Calu3 (cell line): Measurements from ENCODE around the gene CLEC3B. TPM values are rescaled to one million over a fixed set of nuclear protein-coding genes. Genes with fewer than 3 reads are reported as not detected.
A peak's percentile ranks its signal among the peaks of the same experiment; 100 is the strongest.

Experiments
- Bru-seq: library from RNA; stranded (reverse); fragments of 400-500 nt; gene quantifications from one replicate; lab custom pipeline; 2021; lab: Mats Ljungman, UMichigan
- BruChase-seq, 2 experiments: library from RNA; stranded (reverse); fragments of 400-500 nt; gene quantifications; one replicate each; lab custom pipeline; 2021; lab: Mats Ljungman, UMichigan
- BruUV-seq: library from RNA; stranded (reverse); fragments of 400-500 nt; replicated peaks from 2 replicates; lab custom pipeline; 2021; lab: Mats Ljungman, UMichigan
- CTCF ChIA-PET: fragments of 300-600 bp; sonication (Branson Sonifier 250); formaldehyde crosslinking; loops from one replicate; lab custom pipeline; 2022; ENCODE audit warnings: antibody characterized with exemption; lab: Charles Lee
- DNase-seq: peaks from one replicate; pipeline ENCODE4 v3.0.0; 2022
- H3K27ac Mint-ChIP-seq: one replicate; pipeline ENCODE4 v1.8.0; 2022; ENCODE audit warnings: mixed read lengths; ENCODE audit not compliant: unreplicated experiment
- H3K27me3 Mint-ChIP-seq: one replicate; pipeline ENCODE4 v1.8.0; 2022; ENCODE audit warnings: mixed read lengths; ENCODE audit not compliant: unreplicated experiment
- H3K36me3 Mint-ChIP-seq: one replicate; pipeline ENCODE4 v1.8.0; 2022; ENCODE audit warnings: mild to moderate bottlenecking, moderate library complexity, mixed read lengths; ENCODE audit not compliant: insufficient read depth, unreplicated experiment
- H3K4me1 Mint-ChIP-seq: one replicate; pipeline ENCODE4 v1.8.0; 2022; ENCODE audit warnings: mild to moderate bottlenecking, low read depth, mixed read lengths; ENCODE audit not compliant: unreplicated experiment
- H3K4me3 Mint-ChIP-seq: one replicate; pipeline ENCODE4 v1.8.0; 2022; ENCODE audit warnings: mild to moderate bottlenecking, low read depth, moderate library complexity, mixed read lengths; ENCODE audit not compliant: unreplicated experiment
- H3K9me3 Mint-ChIP-seq: one replicate; pipeline ENCODE4 v1.8.0; 2022; ENCODE audit warnings: low read depth, mixed read lengths; ENCODE audit not compliant: unreplicated experiment
- intact Hi-C: fragments of 100-400 bp; cut with micrococcal nuclease; formaldehyde crosslinking; loops from one replicate; pipeline ENCODE4 v1.10.0; 2022; ENCODE audit not compliant: unreplicated experiment
- long read RNA-seq: library from polyadenylated mRNA; stranded (forward); transcript quantifications from one replicate; pipeline ENCODE4 v2.0.0, GENCODE V29; 2022
- total RNA-seq: library from RNA; stranded (reverse); gene quantifications from 2 replicates; pipeline ENCODE4 v1.2.3, GENCODE V29; 2022
- TF ChIP-seq, protein P1 (sequence below): fragments of 200-600 bp; IDR thresholded peaks from one replicate; pipeline ENCODE4 v1.8.0; 2022; ENCODE audit warnings: antibody characterized with exemption; ENCODE audit not compliant: unreplicated experiment

CLEC3B gene, protein sequence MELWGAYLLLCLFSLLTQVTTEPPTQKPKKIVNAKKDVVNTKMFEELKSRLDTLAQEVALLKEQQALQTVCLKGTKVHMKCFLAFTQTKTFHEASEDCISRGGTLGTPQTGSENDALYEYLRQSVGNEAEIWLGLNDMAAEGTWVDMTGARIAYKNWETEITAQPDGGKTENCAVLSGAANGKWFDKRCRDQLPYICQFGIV
- total RNA-seq (not detected in 2 replicates), Bru-seq, nascent RNA (percentile 39 among the genes with signal in this experiment), BruChase-seq, experiment 1, labeled RNA remaining after a 6-hour chase (percentile 47 among the genes with signal in this experiment), BruChase-seq, experiment 2, labeled RNA remaining after a 2-hour chase (percentile 47 among the genes with signal in this experiment)
- long read RNA-seq: 0 reads

DNA sequence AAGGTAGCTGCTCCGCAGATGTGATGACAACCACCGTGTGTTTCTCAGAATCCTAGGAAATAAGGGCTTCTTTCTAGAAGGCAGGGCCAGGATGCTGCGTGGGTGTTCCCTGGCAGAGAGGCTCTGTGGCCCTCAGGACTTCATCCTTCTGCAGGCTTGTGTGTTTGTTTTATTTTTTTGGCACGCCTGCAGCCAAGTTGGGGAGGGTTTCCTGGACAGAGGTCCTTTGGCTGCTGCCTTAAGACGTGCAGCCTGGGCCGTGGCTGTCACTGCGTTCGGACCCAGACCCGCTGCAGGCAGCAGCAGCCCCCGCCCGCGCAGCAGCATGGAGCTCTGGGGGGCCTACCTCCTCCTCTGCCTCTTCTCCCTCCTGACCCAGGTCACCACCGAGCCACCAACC is at the start of gene CLEC3B:
TSS of gene CLEC3B (plus strand) at position 266 of the 400 bp plus-strand sequence. CDS start at position 326, 60 bp downstream.
- DNase-seq: no peak
- Mint-ChIP-seq H3K27me3 (peaks cover 13% of the 10 kb centered on the region), H3K27ac (no peak within 1 kb of the TSS), H3K9me3 (no peaks in the 10 kb centered on the region), H3K4me1 (peaks cover 13% of the 10 kb centered on the region), H3K36me3 (peaks cover 7% of the 10 kb centered on the region), H3K4me3 (no peak within 1 kb of the TSS)
- TF ChIP-seq, protein P1, sequence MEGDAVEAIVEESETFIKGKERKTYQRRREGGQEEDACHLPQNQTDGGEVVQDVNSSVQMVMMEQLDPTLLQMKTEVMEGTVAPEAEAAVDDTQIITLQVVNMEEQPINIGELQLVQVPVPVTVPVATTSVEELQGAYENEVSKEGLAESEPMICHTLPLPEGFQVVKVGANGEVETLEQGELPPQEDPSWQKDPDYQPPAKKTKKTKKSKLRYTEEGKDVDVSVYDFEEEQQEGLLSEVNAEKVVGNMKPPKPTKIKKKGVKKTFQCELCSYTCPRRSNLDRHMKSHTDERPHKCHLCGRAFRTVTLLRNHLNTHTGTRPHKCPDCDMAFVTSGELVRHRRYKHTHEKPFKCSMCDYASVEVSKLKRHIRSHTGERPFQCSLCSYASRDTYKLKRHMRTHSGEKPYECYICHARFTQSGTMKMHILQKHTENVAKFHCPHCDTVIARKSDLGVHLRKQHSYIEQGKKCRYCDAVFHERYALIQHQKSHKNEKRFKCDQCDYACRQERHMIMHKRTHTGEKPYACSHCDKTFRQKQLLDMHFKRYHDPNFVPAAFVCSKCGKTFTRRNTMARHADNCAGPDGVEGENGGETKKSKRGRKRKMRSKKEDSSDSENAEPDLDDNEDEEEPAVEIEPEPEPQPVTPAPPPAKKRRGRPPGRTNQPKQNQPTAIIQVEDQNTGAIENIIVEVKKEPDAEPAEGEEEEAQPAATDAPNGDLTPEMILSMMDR: no peak
- CTCF ChIA-PET: no interaction called here
- BruUV-seq: no TSS peak
- intact Hi-C loops: no loop called here

DNA sequence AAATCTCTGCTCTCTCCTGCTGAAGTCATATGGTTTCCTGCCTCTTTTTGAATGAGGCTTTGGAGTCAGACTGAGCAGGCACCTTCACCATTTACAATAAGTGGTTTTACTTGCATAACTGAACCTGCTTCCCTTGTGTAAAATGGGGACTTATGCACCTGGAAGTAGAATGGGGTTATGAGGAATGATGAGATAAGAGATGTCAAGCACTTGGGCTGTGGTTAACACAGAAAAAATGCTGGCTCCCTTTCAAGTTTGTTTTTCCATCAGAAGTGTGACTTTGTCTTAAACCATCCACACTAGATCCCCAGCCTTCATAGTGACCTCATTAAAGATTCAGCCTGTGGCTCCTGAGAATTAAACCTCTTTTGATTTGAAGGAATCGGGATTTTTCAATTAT is 44.9 kb upstream of the CLEC3B start:
- TF ChIP-seq, protein P1: no peak
- intact Hi-C loops: no loop called here
- no peak overlapping the region for H3K4me3 Mint-ChIP-seq
- BruUV-seq: no TSS peak
- no peak for DNase-seq
- peaks cover 70% of the 10 kb centered on the region for H3K4me1 Mint-ChIP-seq
- no peak overlapping the region for H3K27ac Mint-ChIP-seq
- H3K27me3 Mint-ChIP-seq: no peaks in the 10 kb centered on the region
- H3K36me3 Mint-ChIP-seq: peaks cover 9% of the 10 kb centered on the region
- CTCF ChIA-PET: no interaction called here
- H3K9me3 Mint-ChIP-seq: no peaks in the 10 kb centered on the region

- Mint-ChIP-seq H3K4me3 (no peak overlapping the region), H3K36me3 (peaks cover 4% of the 10 kb centered on the region), H3K4me1 (peaks cover 70% of the 10 kb centered on the region), H3K27me3 (no peaks in the 10 kb centered on the region), H3K9me3 (no peaks in the 10 kb centered on the region), H3K27ac (no peak overlapping the region)
- TF ChIP-seq, protein P1: no peak
- CTCF ChIA-PET: no interaction called here
- no peak for DNase-seq
- no TSS peak for BruUV-seq
- intact Hi-C loops: no loop called here
Measured at GRCh38 chr3:44981751-44982150, 44.4 kb upstream of the CLEC3B start.

GRCh38 chr3:44982817-44983216 is 43.3 kb upstream of the CLEC3B start:
- Mint-ChIP-seq H3K9me3 (no peaks in the 10 kb centered on the region), H3K4me3 (no peak overlapping the region), H3K36me3 (no peaks in the 10 kb centered on the region), H3K27ac (no peak overlapping the region), H3K27me3 (no peaks in the 10 kb centered on the region), H3K4me1 (peaks cover 61% of the 10 kb centered on the region)
- TF ChIP-seq, protein P1: no peak
- CTCF ChIA-PET: interaction anchor here (1.3 kb wide), 1 partner anchor 8 kb away, joined by 3 read pairs; no protein-coding TSS in a partner anchor
- no peak for DNase-seq
- BruUV-seq: no TSS peak
- intact Hi-C loops: no loop called here
